HepG2 (cell line): Measurements from ENCODE around the gene HPCAL1. TPM values are rescaled to one million over a fixed set of nuclear protein-coding genes. Genes with fewer than 3 reads are reported as not detected.

Source experiments
- FOXK1 ChIP-seq: sonication (generic); formaldehyde crosslinking; IDR thresholded peaks from 2 replicates; pipeline ENCODE4 v1.4.0; 2020; ENCODE audit warnings: low read depth, missing genetic modification reagents, borderline replicate concordance
- HIVEP1 ChIP-seq: sonication (generic); formaldehyde crosslinking; IDR thresholded peaks from 2 replicates; pipeline ENCODE4 v1.4.0; 2020; ENCODE audit warnings: mild to moderate bottlenecking, missing genetic modification reagents
- JUND ChIP-seq: sonication (generic); formaldehyde crosslinking; IDR thresholded peaks from 2 replicates; pipeline ENCODE4 v1.8.0; 2022; ENCODE audit warnings: mild to moderate bottlenecking, missing genetic modification reagents
- KLF16 ChIP-seq, 2 experiments: sonication (generic) in 1 of 2; formaldehyde crosslinking in 1 of 2; IDR thresholded peaks; 2 replicates each; pipeline versions ENCODE4 v1.6.1 to v1.8.0; 2016 to 2023; ENCODE audit warnings: missing genetic modification reagents in 2 of 2, missing compliant biosample characterization in 1 of 2
- NR2C2 ChIP-seq: sonication (generic); formaldehyde crosslinking; IDR thresholded peaks from 2 replicates; pipeline ENCODE4 v1.4.0; 2020; ENCODE audit warnings: missing genetic modification reagents, mild to moderate bottlenecking, moderate library complexity, borderline replicate concordance
- SMARCC2 ChIP-seq: fragments of 450-650 bp; IDR thresholded peaks from 2 replicates; pipeline ENCODE4 v1.6.1; 2017; ENCODE audit warnings: antibody characterized with exemption, mild to moderate bottlenecking
- polyA plus RNA-seq, 8 experiments: library from polyadenylated mRNA; depleted of rRNA in 3 of 8; stranded (reverse) in 7 of 8; unstranded in 1 of 8; fragments of >200 nt; fragmentation: Illumina TruSeq in 4 of 8; extraction: Trizol in 4 of 8; gene quantifications; 2 replicates each; pipeline versions ENCODE4 v1.2.1 to v1.2.3, GENCODE V29; 2011 to 2016; ENCODE audit warnings: low read depth in 4 of 8, missing spikeins in 1 of 8, mixed read lengths in 1 of 8; ENCODE audit not compliant: insufficient read depth in 1 of 8
- total RNA-seq, 5 experiments: library from RNA; depleted of rRNA; stranded (reverse); fragments of >200 nt; fragmentation: Illumina TruSeq; extraction: Trizol; gene quantifications; 2 replicates each; pipeline ENCODE4 v1.2.3, GENCODE V29; 2016; ENCODE audit warnings: low read depth in 1 of 5
- TF ChIP-seq, protein P1 (sequence below): IDR thresholded peaks from 2 replicates; pipeline ENCODE4 v1.6.1; 2012; ENCODE audit warnings: low read depth, low read length, improper control_type of control experiment
- TF ChIP-seq, protein P2 (sequence below), 2 experiments: sonication (generic) in 1 of 2; formaldehyde crosslinking in 1 of 2; IDR thresholded peaks; 2 replicates each; pipeline versions ENCODE4 v1.4.0 to v1.6.1; 2018 to 2020; ENCODE audit warnings: missing genetic modification reagents in 2 of 2, borderline replicate concordance in 1 of 2, low read depth in 1 of 2, mild to moderate bottlenecking in 1 of 2, missing biosample characterization in 1 of 2
- TF ChIP-seq, protein P3 (sequence below): sonication (generic); formaldehyde crosslinking; IDR thresholded peaks from 2 replicates; pipeline ENCODE4 v1.8.0; 2022; ENCODE audit warnings: mild to moderate bottlenecking, missing genetic modification reagents; ENCODE audit not compliant: insufficient replicate concordance
- TF ChIP-seq, protein P4 (sequence below): sonication (generic); formaldehyde crosslinking; IDR thresholded peaks from 2 replicates; pipeline ENCODE4 v1.4.0; 2020; ENCODE audit warnings: missing genetic modification reagents

HPCAL1 gene
- total and polyA plus RNA-seq, 2 of the 13 experiments (the other 11 are each of a cell fraction or from before 2014, with no cell fraction given) = 29.5 to 29.9 TPM

DNA sequence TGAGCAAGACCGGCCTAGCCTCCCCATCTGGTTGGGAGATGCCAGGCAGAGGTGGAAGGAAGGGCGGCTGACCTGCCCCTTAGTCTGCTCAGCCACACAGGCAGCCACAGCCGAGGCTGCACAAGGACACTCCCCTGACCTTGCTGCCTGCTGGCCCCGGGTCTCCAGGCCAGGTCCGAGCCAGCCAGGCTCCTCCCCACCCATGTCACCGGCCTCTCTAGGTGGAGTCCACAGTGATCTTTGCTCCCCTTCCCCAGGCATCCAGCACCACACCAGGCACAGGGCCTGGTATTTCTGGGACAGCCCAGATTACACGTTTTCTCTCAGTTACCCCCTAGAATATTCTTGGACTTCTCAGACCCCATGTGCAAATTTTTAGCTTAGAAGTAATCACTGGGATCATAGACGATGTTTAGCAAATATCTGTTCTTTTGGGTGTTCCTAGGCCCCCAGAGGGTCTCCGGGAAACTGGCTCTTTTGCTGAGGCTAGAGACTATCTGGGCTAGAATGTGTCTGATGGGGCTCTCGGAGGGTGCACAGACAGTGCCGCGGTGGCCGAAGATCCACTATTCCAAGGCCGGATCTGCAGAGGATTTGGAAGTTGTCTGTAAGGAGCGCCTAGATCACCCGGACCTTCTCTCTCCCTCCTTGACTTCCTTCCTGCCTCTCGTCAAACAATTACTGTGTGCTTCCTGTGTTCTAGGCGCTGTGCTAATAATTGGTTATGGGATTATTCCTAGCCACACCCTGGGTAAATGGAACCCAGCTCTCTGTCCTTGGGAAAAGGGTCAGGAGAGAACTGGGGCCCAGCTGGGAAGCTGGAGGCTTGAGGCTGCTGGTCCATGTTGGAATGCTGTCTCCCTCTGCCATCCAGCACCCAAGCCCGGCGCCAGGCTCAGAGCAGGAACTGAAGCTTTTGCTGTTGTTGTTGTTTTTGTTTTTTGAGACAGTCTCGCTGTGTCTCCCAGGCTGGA is 98.6 kb downstream of the HPCAL1 start (continued):
- TF ChIP-seq, protein P1, sequence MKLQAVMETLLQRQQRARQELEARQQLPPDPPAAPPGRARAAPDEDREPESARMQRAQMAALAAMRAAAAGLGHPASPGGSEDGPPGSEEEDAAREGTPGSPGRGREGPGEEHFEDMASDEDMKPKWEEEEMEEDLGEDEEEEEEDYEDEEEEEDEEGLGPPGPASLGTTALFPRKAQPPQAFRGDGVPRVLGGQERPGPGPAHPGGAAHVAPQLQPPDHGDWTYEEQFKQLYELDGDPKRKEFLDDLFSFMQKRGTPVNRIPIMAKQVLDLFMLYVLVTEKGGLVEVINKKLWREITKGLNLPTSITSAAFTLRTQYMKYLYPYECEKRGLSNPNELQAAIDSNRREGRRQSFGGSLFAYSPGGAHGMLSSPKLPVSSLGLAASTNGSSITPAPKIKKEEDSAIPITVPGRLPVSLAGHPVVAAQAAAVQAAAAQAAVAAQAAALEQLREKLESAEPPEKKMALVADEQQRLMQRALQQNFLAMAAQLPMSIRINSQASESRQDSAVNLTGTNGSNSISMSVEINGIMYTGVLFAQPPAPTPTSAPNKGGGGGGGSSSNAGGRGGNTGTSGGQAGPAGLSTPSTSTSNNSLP = 0 out of 2 replicates have a peak, but pooled peaks have one; percentile 4
- TF ChIP-seq, protein P2, sequence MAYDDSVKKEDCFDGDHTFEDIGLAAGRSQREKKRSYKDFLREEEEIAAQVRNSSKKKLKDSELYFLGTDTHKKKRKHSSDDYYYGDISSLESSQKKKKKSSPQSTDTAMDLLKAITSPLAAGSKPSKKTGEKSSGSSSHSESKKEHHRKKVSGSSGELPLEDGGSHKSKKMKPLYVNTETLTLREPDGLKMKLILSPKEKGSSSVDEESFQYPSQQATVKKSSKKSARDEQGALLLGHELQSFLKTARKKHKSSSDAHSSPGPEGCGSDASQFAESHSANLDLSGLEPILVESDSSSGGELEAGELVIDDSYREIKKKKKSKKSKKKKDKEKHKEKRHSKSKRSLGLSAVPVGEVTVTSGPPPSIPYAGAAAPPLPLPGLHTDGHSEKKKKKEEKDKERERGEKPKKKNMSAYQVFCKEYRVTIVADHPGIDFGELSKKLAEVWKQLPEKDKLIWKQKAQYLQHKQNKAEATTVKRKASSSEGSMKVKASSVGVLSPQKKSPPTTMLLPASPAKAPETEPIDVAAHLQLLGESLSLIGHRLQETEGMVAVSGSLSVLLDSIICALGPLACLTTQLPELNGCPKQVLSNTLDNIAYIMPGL (CRISPR knock-in tag; IDR thresholded peaks at IDR 0.05; ENCODE audit: borderline replicate concordance in 1 of 2, low read depth in 1 of 2) = peak in 1 of 2 experiments; percentile 45; a peak in 2 of 4 replicates
- TF ChIP-seq, protein P3, sequence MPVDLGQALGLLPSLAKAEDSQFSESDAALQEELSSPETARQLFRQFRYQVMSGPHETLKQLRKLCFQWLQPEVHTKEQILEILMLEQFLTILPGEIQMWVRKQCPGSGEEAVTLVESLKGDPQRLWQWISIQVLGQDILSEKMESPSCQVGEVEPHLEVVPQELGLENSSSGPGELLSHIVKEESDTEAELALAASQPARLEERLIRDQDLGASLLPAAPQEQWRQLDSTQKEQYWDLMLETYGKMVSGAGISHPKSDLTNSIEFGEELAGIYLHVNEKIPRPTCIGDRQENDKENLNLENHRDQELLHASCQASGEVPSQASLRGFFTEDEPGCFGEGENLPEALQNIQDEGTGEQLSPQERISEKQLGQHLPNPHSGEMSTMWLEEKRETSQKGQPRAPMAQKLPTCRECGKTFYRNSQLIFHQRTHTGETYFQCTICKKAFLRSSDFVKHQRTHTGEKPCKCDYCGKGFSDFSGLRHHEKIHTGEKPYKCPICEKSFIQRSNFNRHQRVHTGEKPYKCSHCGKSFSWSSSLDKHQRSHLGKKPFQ (CRISPR knock-in tag) = peak; percentile 7
- TF ChIP-seq JUND (CRISPR knock-in tag) (0 out of 2 replicates have a peak, but pooled peaks have one; percentile 41), SMARCC2 (no peak), NR2C2 (CRISPR knock-in tag) (0 out of 2 replicates have a peak, but pooled peaks have one; percentile 2), HIVEP1 (CRISPR knock-in tag) (0 out of 2 replicates have a peak, but pooled peaks have one; percentile 46), FOXK1 (CRISPR knock-in tag) (peak; percentile 10; the same call in 1 of the 2 replicates), KLF16 (CRISPR knock-in tag; IDR thresholded peaks at IDR 0.05) (no peak; a peak in 2 of 4 replicates)
- TF ChIP-seq, protein P4, sequence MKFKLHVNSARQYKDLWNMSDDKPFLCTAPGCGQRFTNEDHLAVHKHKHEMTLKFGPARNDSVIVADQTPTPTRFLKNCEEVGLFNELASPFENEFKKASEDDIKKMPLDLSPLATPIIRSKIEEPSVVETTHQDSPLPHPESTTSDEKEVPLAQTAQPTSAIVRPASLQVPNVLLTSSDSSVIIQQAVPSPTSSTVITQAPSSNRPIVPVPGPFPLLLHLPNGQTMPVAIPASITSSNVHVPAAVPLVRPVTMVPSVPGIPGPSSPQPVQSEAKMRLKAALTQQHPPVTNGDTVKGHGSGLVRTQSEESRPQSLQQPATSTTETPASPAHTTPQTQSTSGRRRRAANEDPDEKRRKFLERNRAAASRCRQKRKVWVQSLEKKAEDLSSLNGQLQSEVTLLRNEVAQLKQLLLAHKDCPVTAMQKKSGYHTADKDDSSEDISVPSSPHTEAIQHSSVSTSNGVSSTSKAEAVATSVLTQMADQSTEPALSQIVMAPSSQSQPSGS (CRISPR knock-in tag) = 0 out of 2 replicates have a peak, but pooled peaks have one; percentile 43
